Spinal cord (tissue), 10 donors: ENCODE results near the gene PHF23. TPM values are rescaled to one million over a fixed set of nuclear protein-coding genes. Genes with fewer than 3 reads are reported as not detected.

Source experiments
- DNase-seq, 6 donors: peaks; one replicate each; pipeline versions ENCODE4 v3.0.0 to v3.0.0-alpha.2; 2013 to 2015; ENCODE audit warnings: low spot score in 6 of 6, low read depth in 4 of 6
- H3K27ac ChIP-seq: one replicate; pipeline ENCODE4 v1.5.1; 2013; ENCODE audit warnings: low read depth, low read length, control low read depth
- H3K27me3 ChIP-seq: one replicate; pipeline ENCODE4 v1.6.1; 2013; ENCODE audit warnings: low read length; ENCODE audit not compliant: control insufficient read depth, insufficient read depth
- H3K36me3 ChIP-seq: one replicate; pipeline ENCODE4 v1.6.1; 2013; ENCODE audit warnings: low read length; ENCODE audit not compliant: control insufficient read depth, insufficient read depth
- H3K4me1 ChIP-seq: one replicate; pipeline ENCODE4 v1.6.1; 2013; ENCODE audit warnings: low read length; ENCODE audit not compliant: control insufficient read depth, insufficient read depth
- H3K4me3 ChIP-seq: one replicate; pipeline ENCODE4 v1.5.1; 2013; ENCODE audit warnings: low read depth, low read length, control low read depth
- H3K9me3 ChIP-seq: one replicate; pipeline ENCODE4 v1.6.1; 2013; ENCODE audit warnings: low read length; ENCODE audit not compliant: control insufficient read depth, insufficient read depth
- WGBS: methylation state at CpG from one replicate; pipeline ENCODE4 v1.1.5; 2013; ENCODE audit warnings: missing lambda C conversion rate; ENCODE audit not compliant: insufficient coverage; 5-methylcytosine and 5-hydroxymethylcytosine counted together
- polyA plus RNA-seq, 2 donors: library from polyadenylated mRNA; unstranded; fragments of 120-200 nt; gene quantifications; one replicate each; pipeline ENCODE4 v1.2.1, GENCODE V29; 2013; ENCODE audit not compliant: insufficient read length in 2 of 2
- total RNA-seq, 2 donors: library from RNA; depleted of rRNA in 1 of 2; stranded (reverse); fragments of 120-200 nt in 1 of 2; fragments of >200 nt in 1 of 2; gene quantifications; one replicate each; pipeline versions ENCODE4 v1.2.3 to v1.2.4, GENCODE V29; 2013 to 2014
- donor health status: healthy.

Gene PHF23
- total and polyA plus RNA-seq, 4 donors, result 26.2 to 53.2 (median 49.6) TPM

DNA sequence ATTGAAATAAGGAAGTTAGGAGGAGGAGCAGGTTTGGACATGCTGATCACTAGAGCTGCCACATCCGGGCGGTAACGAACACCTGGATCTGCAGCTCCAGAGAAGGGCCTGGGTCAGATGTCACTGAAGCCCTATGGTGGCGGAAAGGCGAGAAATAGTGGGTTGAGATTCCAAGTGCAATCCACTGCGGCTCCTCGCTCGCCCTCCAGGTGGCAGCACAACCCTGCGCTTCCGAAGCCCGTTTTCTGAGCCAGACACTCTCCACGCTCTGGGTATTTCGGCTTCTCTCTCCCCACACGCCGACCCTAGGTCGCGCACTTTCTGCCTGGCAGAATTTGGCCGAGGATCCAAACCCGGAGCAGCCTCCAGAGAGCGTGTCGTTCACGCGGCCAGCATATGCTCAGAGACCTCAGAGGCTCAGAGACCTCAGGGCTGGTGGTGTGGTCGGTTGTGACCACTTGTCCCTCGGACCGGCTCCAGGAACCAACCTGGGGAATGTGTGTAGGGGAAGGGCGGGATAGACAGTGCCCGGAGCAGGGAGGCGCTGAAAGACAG, 41.3 kb upstream of the PHF23 start:
- DNase-seq, result peak; percentile 54 to 93 (median 65)
- peaks cover 26% of the 10 kb centered on the region for H3K27me3 ChIP-seq
- H3K4me3 ChIP-seq, result peak overlapping the region; percentile 40
- peak overlapping the region; percentile 67 for H3K27ac ChIP-seq
- no peaks in the 10 kb centered on the region for H3K9me3 ChIP-seq
- peaks cover 25% of the 10 kb centered on the region for H3K4me1 ChIP-seq
- under 1% methylated on average over 29 of the region's 29 CpGs for WGBS
- H3K36me3 ChIP-seq, result peaks cover 3% of the 10 kb centered on the region

DNA sequence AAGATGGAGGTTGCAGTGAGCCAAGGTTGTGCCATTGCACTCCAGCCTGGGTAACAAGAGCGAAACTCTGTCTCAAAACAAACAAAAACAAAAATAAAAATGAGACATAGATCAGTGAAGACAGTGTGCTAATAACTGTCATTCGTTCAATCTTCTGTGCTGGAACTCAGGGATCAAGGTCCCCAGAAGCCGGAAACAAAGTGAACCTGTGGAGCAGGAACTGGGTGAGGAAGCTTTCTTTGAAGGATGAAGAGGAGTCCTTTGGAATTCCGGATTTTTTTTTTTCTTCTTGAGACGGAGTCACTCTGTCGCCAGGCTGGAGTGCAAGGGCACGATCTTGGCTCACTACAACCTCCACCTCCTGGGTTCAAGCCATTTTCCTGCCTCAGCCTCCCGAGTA, 40.2 kb upstream of the PHF23 start:
- H3K27me3 ChIP-seq, result peaks cover 23% of the 10 kb centered on the region
- no peak for DNase-seq
- H3K4me3 ChIP-seq, result no peak overlapping the region
- H3K36me3 ChIP-seq, result no peaks in the 10 kb centered on the region
- H3K4me1 ChIP-seq, result peaks cover 25% of the 10 kb centered on the region
- H3K27ac ChIP-seq, result no peak overlapping the region
- no peaks in the 10 kb centered on the region for H3K9me3 ChIP-seq
- WGBS, result 91% methylated on average over 5 of the region's 8 CpGs

DNA sequence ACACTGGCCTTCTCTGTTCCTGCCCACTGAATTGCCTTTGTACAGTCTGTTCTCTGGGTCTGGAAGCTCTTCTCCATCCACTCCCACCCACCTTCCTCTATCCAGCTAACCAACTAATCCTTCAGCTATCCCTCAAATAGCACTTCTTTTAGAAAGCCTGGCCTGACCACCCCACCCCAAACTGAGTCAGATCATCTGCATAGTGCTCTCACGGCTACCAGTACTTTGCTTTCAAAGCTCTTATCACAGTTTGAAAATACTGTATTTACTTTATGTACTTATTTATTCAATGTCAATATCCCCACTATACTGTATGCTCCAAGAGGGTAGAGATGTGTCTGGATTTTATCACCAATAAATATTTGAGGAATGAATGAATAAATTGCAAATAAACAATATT, 27.5 kb upstream of the PHF23 start:
- Histone ChIP-seq H3K4me3 (no peak overlapping the region), H3K27me3 (peaks cover 36% of the 10 kb centered on the region), H3K27ac (no peak overlapping the region), H3K9me3 (no peaks in the 10 kb centered on the region), H3K4me1 (peaks cover 13% of the 10 kb centered on the region), H3K36me3 (no peaks in the 10 kb centered on the region)
- no CpG with 5 or more reads among the region's 1 CpG for WGBS
- no peak for DNase-seq

DNA sequence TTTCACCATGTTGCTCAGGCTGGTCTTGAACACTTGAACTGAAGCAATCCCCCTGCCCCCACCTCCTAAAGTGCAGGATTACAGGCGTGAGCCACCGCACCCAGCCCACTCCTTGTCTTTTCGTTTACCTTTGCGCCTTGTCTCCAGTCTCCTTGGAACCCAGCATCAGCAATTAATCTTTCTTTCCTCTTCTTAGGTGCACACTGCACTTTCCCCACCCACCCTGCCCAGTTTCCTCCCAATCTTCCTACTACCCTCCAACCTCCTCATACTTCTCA, 24.5 kb upstream of the PHF23 start:
- no peak overlapping the region for H3K27ac ChIP-seq
- peaks cover 53% of the 10 kb centered on the region for H3K27me3 ChIP-seq
- H3K4me3 ChIP-seq, result no peak overlapping the region
- no peaks in the 10 kb centered on the region for H3K9me3 ChIP-seq
- peaks cover 14% of the 10 kb centered on the region for H3K36me3 ChIP-seq
- DNase-seq, result no peak
- H3K4me1 ChIP-seq, result peaks cover 24% of the 10 kb centered on the region
- WGBS, result 61% methylated on average over 4 of the region's 4 CpGs

DNA sequence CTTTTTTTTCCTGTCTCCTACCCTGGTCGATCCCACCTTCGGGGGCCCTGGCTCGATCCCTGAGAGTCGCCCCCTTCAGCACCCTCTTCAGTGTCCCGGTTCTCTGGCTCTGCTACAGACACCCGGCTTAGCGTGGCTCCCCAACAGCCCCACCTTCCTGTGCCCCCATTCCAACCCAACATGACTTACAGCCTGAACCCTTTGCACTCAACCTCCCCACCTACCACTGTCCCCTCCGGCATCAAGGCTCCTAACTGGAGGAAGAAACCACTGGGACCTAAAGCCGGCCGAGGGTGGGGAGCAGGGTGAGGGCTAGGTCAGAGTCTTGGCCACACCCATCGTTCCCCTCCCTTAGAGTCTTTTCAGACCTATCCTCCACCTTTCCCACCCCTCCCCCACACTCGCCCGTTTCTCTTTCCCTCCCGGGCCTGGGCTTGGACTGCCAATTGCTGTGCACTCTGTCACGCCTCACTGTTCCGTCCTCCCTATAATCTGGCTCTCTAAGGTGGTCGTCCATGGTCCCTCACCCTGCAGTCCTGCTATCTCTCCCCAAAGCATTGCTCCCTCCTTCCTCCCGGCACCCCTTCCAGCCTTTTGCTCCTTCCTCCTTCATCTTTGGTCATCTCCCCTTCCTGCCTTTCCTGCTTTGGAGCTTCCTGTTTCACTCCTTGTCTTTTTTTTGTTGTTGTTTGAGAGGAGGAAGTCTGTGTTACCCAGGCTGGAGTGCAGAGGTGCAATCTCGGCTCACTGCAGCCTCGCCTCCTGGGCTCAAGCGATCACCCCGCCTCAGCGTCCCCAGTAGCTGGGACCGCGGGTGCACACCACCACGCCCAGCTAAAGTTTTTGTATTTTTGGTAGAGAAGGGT, 23.9 kb upstream of the PHF23 start:
- Histone ChIP-seq H3K4me1 (peaks cover 24% of the 10 kb centered on the region), H3K27ac (no peak overlapping the region), H3K36me3 (peaks cover 19% of the 10 kb centered on the region), H3K9me3 (no peaks in the 10 kb centered on the region), H3K4me3 (no peak overlapping the region), H3K27me3 (peaks cover 53% of the 10 kb centered on the region)
- no peak for DNase-seq
- 14% methylated on average over 18 of the region's 26 CpGs for WGBS

DNA sequence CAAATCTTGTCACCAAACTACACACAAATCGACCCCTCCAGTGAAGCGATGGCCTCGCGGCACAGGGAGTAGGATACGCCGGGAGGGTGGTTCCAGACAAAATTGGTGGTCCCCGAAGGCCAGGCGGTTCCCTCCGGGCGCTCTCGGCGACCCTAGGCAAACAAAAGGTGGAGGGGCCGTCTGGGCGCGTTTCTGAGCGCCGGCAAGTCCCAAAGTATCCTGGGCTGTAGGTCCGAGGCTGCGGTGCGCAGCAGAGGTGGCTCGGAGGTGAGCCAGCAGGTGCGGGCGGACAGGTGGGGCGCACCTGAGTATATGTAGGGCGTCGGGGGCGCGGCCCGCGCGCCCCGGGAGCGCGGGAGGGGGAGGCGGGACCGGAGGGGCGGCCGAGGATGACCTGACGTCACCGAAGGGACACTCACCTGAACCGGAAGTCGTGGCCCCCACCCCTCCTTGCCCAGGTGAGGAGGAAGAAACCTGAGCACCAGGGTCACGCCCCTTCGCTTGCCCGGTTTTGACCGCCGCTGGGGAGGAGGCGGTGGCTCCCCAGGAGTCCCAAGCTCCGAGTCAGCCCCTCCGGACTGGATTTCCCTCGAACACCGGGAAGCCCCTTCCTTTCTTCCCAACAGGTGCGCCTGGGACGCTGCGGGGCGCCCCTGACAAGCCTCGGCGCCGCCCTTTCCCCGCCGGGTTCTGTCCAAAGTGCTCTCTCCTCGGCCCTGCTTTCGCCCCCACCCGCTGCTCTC, 23.1 kb upstream of the PHF23 start, which contains the start of gene CLDN7:
Gene CLDN7, minus strand, starts transcription at position 287 of the 743 bp plus-strand sequence. CDS start 435 bp downstream, outside the sequence.
- Histone ChIP-seq H3K27ac (no peak within 1 kb of the TSS), H3K27me3 (peaks cover 53% of the 10 kb centered on the region), H3K4me3 (peak within 1 kb of the TSS; percentile 9), H3K9me3 (no peaks in the 10 kb centered on the region), H3K4me1 (peaks cover 24% of the 10 kb centered on the region), H3K36me3 (peaks cover 27% of the 10 kb centered on the region)
- DNase-seq, result no peak
- under 1% methylated on average over 64 of the region's 64 CpGs for WGBS

DNA sequence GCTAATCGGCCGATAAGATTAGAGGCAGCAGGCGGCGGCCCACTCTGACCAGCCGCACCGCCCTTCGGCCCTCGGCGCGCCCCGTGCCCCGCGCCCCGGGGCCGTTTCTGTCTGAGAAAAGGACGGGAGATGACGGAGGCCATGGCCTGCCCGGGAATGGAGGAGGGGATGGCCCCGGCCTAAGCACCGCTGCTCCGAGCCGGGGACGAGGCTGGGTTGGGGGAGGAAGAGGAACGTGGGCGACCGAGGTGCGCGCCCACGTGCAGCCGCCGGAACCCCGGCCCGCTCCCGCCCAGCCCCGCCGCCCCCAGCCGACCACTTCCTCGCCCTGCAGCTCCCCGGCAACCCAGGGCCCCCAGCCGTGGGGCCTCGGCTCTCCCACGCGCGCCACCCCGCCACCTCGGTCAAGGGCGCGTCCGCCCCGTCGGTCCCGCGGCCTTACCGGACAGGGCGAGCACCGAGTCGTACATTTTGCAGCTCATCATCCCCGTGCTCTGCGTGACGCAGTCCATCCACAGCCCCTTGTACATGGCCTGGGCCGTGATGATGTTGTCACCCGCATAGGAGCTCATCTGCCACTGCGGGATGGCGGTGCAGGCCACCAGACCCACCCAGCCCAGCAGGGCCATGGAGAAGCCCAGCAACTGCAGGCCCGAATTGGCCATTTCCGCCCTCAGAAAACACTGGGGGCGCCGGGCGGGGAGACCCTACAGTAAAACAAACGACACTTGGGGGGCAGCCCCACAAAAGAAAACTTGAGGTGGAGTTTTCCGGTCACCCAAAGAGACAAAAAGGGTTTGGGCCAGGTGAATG, 22.3 kb upstream of the PHF23 start:
- no peaks in the 10 kb centered on the region for H3K9me3 ChIP-seq
- DNase-seq, result no peak
- 2% methylated on average over 69 of the region's 71 CpGs for WGBS
- no peak overlapping the region for H3K27ac ChIP-seq
- peaks cover 50% of the 10 kb centered on the region for H3K27me3 ChIP-seq
- H3K4me3 ChIP-seq, result peak overlapping the region; percentile 9
- H3K36me3 ChIP-seq, result peaks cover 35% of the 10 kb centered on the region
- H3K4me1 ChIP-seq, result peaks cover 24% of the 10 kb centered on the region

DNA sequence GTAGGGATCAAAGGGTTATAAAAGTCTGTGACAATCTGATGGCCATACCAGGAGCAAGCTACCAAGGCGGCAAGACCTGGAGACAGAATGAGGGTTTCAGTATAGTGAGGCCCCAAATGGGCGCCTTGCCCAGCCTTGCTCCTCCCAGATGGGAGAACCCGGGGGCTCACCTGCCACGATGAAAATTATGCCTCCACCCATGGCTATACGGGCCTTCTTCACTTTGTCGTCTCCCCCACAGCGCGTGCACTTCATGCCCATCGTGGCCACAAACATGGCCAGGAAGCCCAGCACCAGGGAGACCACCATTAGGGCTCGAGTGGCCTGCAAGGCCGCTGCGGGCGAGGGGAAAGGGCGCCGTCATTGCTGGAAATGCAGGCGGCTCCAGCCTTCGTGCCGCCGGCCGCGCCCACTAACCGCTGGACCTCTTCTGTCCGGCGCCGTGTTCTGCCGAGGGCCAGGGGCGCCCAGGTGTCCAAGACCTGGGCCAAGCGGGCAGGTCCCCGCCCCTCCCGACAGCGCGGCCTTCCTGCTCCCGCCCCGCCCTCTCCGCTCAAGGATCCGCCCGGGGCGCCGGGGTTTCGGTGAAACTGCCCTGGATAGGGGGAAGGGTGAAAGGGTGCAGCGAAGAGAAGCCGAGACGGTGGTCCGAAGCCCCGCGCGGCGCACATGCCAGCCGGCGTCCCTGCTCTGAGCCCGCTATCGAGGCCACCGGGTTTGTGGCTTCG, 21.6 kb upstream of the PHF23 start:
- Histone ChIP-seq H3K27me3 (peaks cover 48% of the 10 kb centered on the region), H3K9me3 (no peaks in the 10 kb centered on the region), H3K4me3 (peak overlapping the region; percentile 9), H3K4me1 (peaks cover 24% of the 10 kb centered on the region), H3K36me3 (peaks cover 43% of the 10 kb centered on the region), H3K27ac (no peak overlapping the region)
- DNase-seq, result no peak
- WGBS, result 6% methylated on average over 54 of the region's 54 CpGs

DNA sequence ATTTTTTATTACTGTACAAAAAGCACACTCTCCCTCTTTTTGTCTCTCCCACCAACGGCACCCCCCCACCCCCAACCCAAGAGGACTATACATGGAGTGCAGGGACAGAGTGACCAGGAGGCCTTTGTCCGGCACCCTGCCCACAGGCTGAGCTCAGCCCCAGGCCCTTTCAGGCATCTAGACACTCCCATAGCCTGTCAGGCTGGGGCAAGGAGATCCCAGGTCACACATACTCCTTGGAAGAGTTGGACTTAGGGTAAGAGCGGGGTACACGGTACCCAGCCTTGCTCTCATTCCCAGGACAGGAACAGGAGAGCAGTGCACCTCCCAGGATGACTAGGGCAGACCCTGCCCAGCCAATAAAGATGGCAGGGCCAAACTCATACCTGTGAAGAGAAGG, 20.9 kb upstream of the PHF23 start:
- H3K4me1 ChIP-seq, result peaks cover 24% of the 10 kb centered on the region
- no peak overlapping the region for H3K4me3 ChIP-seq
- 100% methylated on average over 3 of the region's 4 CpGs for WGBS
- no peak overlapping the region for H3K27ac ChIP-seq
- H3K27me3 ChIP-seq, result peaks cover 47% of the 10 kb centered on the region
- no peaks in the 10 kb centered on the region for H3K9me3 ChIP-seq
- peaks cover 49% of the 10 kb centered on the region for H3K36me3 ChIP-seq
- no peak for DNase-seq
